Glutamatergic neuron (in vitro differentiated cells): ENCODE results near the gene SF3B1. TPM values are rescaled to one million over a fixed set of nuclear protein-coding genes. Genes with fewer than 3 reads are reported as not detected.

Experiments used
- DNase-seq: peaks from one replicate; pipeline ENCODE4 v3.0.0; 2022
- H3K27ac Mint-ChIP-seq: one replicate; pipeline ENCODE4 v1.8.0; 2020; ENCODE audit warnings: mild to moderate bottlenecking, mixed read lengths, inconsistent platforms; ENCODE audit not compliant: unreplicated experiment
- H3K27me3 Mint-ChIP-seq: one replicate; pipeline ENCODE4 v1.8.0; 2020; ENCODE audit warnings: mild to moderate bottlenecking, moderate library complexity, mixed read lengths, inconsistent platforms; ENCODE audit not compliant: unreplicated experiment
- H3K36me3 Mint-ChIP-seq: one replicate; pipeline ENCODE4 v1.8.0; 2020; ENCODE audit warnings: mild to moderate bottlenecking, mixed read lengths, inconsistent platforms; ENCODE audit not compliant: unreplicated experiment
- H3K4me1 Mint-ChIP-seq: one replicate; pipeline ENCODE4 v1.8.0; 2020; ENCODE audit warnings: mild to moderate bottlenecking, low read depth, mixed read lengths, inconsistent platforms; ENCODE audit not compliant: unreplicated experiment
- H3K4me3 Mint-ChIP-seq: one replicate; pipeline ENCODE4 v1.8.0; 2020; ENCODE audit warnings: mild to moderate bottlenecking, mixed read lengths, inconsistent platforms; ENCODE audit not compliant: unreplicated experiment
- H3K9me3 Mint-ChIP-seq: one replicate; pipeline ENCODE4 v1.8.0; 2020; ENCODE audit warnings: mild to moderate bottlenecking, moderate library complexity, mixed read lengths, inconsistent platforms; ENCODE audit not compliant: unreplicated experiment
- CTCF ChIP-seq: fragments of 200-600 bp; sonication (generic); IDR thresholded peaks from one replicate; pipeline ENCODE4 v1.5.0; 2021; ENCODE audit not compliant: partially characterized antibody, unreplicated experiment
- total RNA-seq: library from RNA; stranded (reverse); fragmentation: NEBNext Ultra II Directional; extraction: Animal tissue kit (Norgen Biotek cat#: 25700); gene quantifications from one replicate; pipeline ENCODE4 v1.2.1, GENCODE V29; 2021; ENCODE audit not compliant: unreplicated experiment

Gene SF3B1
- total RNA-seq, 1 donor from 2014 or later = 401 TPM

DNA sequence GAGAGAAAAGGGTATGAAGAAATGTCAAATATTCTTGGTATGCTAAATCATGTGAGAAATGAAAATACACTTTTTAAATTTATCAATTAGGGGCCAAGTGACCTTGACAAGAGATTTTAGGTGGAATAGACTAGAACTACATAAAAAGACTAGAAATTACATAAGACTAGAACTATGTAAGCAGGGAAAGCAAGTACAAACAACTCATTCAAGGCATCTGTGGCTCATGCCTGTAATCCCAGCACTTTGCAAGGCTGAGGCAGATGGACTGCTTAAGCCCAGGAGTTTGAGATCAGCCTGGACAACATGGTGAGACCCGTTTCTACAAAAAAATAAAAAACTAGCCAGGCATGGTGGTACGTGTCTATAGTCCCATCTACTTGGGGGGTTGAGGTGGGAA lies 20.3 kb downstream of the SF3B1 start:
- Mint-ChIP-seq H3K4me1 (no peaks in the 10 kb centered on the region), H3K9me3 (no peaks in the 10 kb centered on the region), H3K27me3 (no peaks in the 10 kb centered on the region), H3K27ac (no peak overlapping the region), H3K36me3 (no peaks in the 10 kb centered on the region), H3K4me3 (no peak overlapping the region)
- TF ChIP-seq CTCF = no peak
- no peak for DNase-seq

DNA sequence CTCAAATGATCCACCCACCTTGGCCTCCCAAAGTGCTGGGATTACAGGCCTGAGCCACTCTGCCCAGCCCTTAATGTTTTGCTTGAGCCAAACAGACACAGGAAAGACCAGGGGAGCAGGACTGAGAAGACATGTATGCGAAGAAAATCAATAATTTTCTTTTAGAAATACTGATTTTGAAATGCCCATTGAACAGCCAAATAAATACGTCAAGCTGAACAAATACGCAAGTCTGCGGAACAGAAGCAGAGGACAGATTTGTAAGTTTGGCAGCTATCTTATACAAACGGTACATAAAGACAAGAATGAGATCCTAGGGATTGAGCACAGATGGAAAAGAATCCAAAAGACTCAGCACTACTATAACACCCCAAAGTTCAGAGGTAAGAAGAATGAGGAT lies 20.8 kb downstream of the SF3B1 start:
- no peak for TF ChIP-seq CTCF
- Mint-ChIP-seq H3K4me1 (no peaks in the 10 kb centered on the region), H3K4me3 (no peak overlapping the region), H3K36me3 (no peaks in the 10 kb centered on the region), H3K27me3 (no peaks in the 10 kb centered on the region), H3K9me3 (no peaks in the 10 kb centered on the region), H3K27ac (no peak overlapping the region)
- no peak for DNase-seq

- Mint-ChIP-seq H3K27me3 (no peaks in the 10 kb centered on the region), H3K9me3 (no peaks in the 10 kb centered on the region), H3K36me3 (no peaks in the 10 kb centered on the region), H3K27ac (no peak overlapping the region), H3K4me3 (no peak overlapping the region), H3K4me1 (no peaks in the 10 kb centered on the region)
- no peak for DNase-seq
- no peak for TF ChIP-seq CTCF
These were observed 29.2 kb downstream of the SF3B1 start for GRCh38 chr2:197405582-197405981.

GRCh38 chr2:197399887-197400540 lies 34.8 kb downstream of the SF3B1 start:
- no peaks in the 10 kb centered on the region for H3K36me3 Mint-ChIP-seq
- no peak overlapping the region for H3K4me3 Mint-ChIP-seq
- H3K9me3 Mint-ChIP-seq = no peaks in the 10 kb centered on the region
- no peak overlapping the region for H3K27ac Mint-ChIP-seq
- no peaks in the 10 kb centered on the region for H3K27me3 Mint-ChIP-seq
- no peak for DNase-seq
- no peaks in the 10 kb centered on the region for H3K4me1 Mint-ChIP-seq
- TF ChIP-seq CTCF = no peak

GRCh38 chr2:197398913-197399312 lies 35.9 kb downstream of the SF3B1 start:
- H3K4me1 Mint-ChIP-seq = no peaks in the 10 kb centered on the region
- no peak overlapping the region for H3K4me3 Mint-ChIP-seq
- DNase-seq = no peak
- no peak for TF ChIP-seq CTCF
- no peaks in the 10 kb centered on the region for H3K27me3 Mint-ChIP-seq
- H3K9me3 Mint-ChIP-seq = no peaks in the 10 kb centered on the region
- H3K27ac Mint-ChIP-seq = no peak overlapping the region
- no peaks in the 10 kb centered on the region for H3K36me3 Mint-ChIP-seq
